ENCODE results near the gene PREX1.
"Not testable (repeated sequence)": the region's sequence is repeated elsewhere in the genome, so short reads cannot be mapped to it uniquely, and the experiment has no call there.

Gene PREX1

GRCh38 chr20:48601798-48602197 lies 226.0 kb downstream of the PREX1 start:
- DNase-seq (ENCODE audit: low spot score) = no peak

DNA sequence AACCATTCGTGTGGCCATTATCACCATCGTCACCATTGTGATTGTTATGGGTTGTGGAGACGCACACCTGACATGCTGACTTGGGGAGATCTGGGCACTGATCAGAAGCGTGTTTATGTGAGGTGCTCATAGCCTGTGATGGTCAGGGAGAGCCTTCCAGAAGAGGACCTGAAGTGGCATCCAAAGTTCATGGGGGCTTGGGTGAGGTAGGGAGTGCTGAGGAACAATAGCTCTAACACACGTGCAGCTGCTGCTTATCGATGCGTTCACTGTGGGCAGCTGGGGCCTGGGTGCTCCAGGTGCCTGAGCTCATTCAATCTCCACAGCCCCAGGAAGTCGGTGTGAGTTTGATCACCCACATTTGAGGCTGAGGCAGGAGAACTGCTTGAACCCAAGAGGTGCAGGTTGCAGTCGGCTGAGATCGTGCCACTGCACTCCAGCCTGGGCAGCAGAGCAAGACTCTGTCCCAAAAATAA lies 227.3 kb downstream of the PREX1 start:
- DNase-seq (ENCODE audit: low spot score) = no peak

GRCh38 chr20:48599748-48600469 lies 227.9 kb downstream of the PREX1 start:
- DNase-seq (ENCODE audit: low spot score) = no peak

- no peak for DNase-seq (ENCODE audit: low spot score)
Observed at GRCh38 chr20:48599106-48599747, 228.6 kb downstream of the PREX1 start.

- not testable (repeated sequence) for DNase-seq (ENCODE audit: low spot score)
Observed at GRCh38 chr20:48598303-48598941, 229.4 kb downstream of the PREX1 start.

- DNase-seq (ENCODE audit: low spot score) = no peak
Observed at GRCh38 chr20:48597521-48598302, 230.1 kb downstream of the PREX1 start.

DNA sequence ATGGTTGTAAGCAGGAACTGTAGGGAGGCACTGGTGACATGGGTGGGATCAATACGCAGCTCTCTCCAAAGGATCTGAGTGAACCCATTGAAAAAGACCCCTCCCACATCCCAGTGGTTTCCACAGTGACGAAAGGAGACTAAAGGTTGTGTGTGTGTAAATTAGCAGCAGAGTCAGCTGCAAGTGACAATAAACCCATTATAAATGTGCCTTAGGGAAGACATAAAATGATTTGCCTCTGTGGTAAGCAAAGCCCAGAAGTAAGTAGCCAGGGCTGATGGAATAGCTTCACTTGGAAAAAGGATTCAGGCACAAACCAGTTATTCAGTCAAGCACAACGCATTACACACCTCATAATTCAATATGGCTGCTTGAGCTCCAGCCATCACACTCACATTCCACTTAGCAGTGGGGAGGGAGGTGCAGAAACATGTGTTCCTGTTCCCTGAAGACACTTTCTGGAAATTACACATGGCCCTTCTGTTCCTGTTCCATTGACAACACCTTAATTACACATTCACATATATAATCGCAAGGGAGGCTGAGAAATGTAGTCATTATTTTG lies 231.4 kb downstream of the PREX1 start:
- DNase-seq (ENCODE audit: low spot score) = no peak

DNA sequence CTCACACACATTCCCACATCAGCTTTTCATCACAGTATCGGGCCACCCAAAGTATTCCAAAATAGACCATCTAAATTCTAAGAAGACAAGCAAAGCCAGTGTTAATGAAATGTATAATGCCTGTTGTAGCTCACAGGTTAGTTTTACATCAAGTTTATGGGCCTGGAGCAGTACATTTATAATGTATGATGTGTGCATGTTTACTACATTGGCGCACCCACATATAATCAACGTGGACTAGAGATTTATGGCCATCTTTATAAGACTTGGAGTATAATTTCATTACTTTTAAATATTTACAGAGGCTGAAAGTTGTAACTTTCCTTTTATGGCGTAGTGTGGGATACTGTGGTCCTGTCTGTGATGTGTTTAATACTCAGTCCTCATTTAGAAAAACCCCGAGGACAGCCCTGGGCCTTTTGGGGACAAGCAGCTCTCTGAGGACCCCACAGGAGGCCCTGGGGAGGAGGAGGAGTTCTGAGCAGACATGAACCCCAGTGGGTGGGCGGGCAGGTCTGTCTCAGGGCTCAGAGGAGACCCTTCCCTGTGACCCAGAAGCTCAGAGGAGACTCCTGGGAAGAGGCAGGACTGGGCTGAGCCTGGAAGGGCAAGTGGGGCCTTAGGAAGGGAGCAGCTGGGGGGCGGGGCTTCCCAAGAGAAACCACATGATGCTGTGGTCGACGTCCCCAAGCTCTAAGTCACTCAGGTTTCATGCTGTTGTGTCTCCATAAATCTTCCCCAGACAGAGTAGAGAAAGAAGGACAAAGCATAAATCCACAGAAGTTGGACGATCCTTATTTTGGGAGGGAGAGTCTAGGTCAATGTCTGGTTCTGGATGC lies 232.1 kb downstream of the PREX1 start:
- DNase-seq (ENCODE audit: low spot score) = no peak

DNA sequence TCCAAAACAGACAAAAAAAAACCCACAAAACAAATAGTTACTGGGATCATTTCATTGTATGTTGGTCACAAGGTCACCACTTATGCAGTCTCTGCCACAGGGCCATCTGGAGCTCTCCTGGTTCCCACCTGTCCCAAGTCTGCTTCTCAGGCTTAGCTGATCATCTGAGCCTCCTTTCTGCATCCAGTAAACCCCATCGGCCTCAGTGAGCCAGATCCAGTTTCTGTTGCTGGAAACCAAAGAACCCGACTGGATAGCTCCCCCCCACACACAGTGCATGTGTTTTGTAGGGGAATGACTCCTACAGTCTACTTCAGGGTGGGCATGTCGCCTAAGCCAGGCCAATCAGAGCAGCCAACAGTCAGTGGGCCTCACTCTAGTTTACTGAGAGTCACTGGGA lies 233.3 kb downstream of the PREX1 start:
- DNase-seq (ENCODE audit: low spot score) = no peak

- DNase-seq (ENCODE audit: low spot score) = no peak
Observed at GRCh38 chr20:48592107-48592940, 235.5 kb downstream of the PREX1 start.

GRCh38 chr20:48586730-48587129 lies 241.1 kb downstream of the PREX1 start:
- DNase-seq (ENCODE audit: low spot score) = no peak

GRCh38 chr20:48585061-48585870 lies 242.5 kb downstream of the PREX1 start:
- no peak for DNase-seq (ENCODE audit: low spot score)

- DNase-seq (ENCODE audit: low spot score) = no peak
Observed at GRCh38 chr20:48584391-48585060, 243.3 kb downstream of the PREX1 start.

GRCh38 chr20:48583801-48584200 lies 244.0 kb downstream of the PREX1 start:
- DNase-seq (ENCODE audit: low spot score) = no peak

DNA sequence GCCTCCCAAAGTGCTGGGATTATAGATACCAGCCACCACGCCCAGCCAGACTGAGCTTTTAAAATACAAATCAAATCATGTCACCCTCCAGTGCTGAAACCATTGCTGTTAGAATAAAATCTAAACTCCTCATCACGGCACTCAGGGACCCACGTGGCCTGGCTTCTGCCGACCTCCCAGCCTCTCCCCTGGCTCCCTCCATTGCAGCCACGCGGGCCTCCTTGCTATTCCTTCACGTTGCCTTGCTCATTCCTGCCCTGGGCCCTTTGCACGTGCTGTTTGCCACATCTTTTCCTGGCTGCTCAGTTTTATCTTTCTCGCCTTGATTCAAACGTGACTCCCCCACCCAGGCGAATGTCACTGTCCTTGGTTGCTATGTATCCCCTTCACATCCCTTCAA lies 244.6 kb downstream of the PREX1 start:
- no peak for DNase-seq (ENCODE audit: low spot score)

GRCh38 chr20:48582673-48582985 lies 245.2 kb downstream of the PREX1 start:
- no peak for DNase-seq (ENCODE audit: low spot score)

- DNase-seq (ENCODE audit: low spot score) = no peak
Observed at GRCh38 chr20:48581167-48581566, 246.6 kb downstream of the PREX1 start.

DNA sequence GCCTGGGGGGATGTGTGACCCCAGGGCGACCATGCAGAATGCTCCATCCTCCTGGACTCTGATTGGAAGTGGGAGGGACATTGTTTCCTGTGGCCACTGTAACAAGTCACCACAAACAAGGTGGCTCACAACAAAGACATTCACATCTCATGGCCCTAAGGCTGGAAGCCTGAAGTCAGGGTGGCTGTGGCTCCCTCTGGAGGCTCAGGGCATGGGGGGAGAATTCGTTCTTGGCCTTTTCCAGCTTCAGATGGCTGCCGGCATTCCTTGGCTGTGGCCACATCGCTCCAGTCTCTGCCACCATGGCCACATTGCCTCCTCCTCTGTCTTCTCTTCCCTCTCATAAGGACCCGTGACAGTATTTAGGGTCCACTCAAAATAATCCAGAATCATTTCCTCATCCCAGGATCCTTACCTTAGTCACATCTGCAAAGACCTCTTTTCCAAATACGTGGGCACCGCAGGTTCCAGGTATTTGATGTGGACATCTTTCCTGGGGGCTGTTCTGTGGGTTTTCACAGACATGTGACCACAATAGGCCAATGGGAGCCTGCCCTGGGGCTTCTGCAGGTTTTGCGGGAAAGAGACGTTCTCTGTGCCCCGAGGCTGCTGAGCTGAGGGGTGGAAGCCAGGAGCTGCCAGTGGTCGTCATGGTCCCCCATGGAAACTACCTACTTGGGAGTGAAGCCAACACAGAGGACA lies 249.3 kb downstream of the PREX1 start:
- peak; percentile 34 for DNase-seq (ENCODE audit: low spot score)

Measured in SW480 (cell line).